Mesothelial cell of epicardium (in vitro differentiated cells): ENCODE data around the gene NEUROD2. TPM values are rescaled to one million over a fixed set of nuclear protein-coding genes. Genes with fewer than 3 reads are reported as not detected.

ENCODE experiments used
- DNase-seq, 2 experiments: peaks; one replicate each; pipeline ENCODE4 v3.0.0; 2021; ENCODE audit warnings: low spot score in 2 of 2; ENCODE audit not compliant: unreplicated experiment in 2 of 2
- H3K27ac Mint-ChIP-seq: 2 replicates; pipeline ENCODE4 v1.8.0; 2021; ENCODE audit warnings: mixed read lengths
- H3K27me3 Mint-ChIP-seq: 2 replicates; pipeline ENCODE4 v1.8.0; 2021; ENCODE audit warnings: low read depth, mixed read lengths
- H3K36me3 Mint-ChIP-seq: 2 replicates; pipeline ENCODE4 v1.8.0; 2021; ENCODE audit warnings: mixed read lengths
- H3K4me1 Mint-ChIP-seq: 2 replicates; pipeline ENCODE4 v1.8.0; 2021; ENCODE audit warnings: mixed read lengths
- H3K4me3 Mint-ChIP-seq: 2 replicates; pipeline ENCODE4 v1.8.0; 2021; ENCODE audit warnings: mild to moderate bottlenecking, moderate library complexity, mixed read lengths
- H3K9me3 Mint-ChIP-seq: 2 replicates; pipeline ENCODE4 v1.8.0; 2021; ENCODE audit warnings: mixed read lengths
- CTCF ChIP-seq: fragments of 200-600 bp; sonication (generic); IDR thresholded peaks from one replicate; pipeline ENCODE4 v1.5.0; 2021; ENCODE audit warnings: antibody characterized with exemption; ENCODE audit not compliant: unreplicated experiment
- total RNA-seq: library from RNA; stranded (reverse); gene quantifications from 3 replicates; pipeline ENCODE4 v1.2.1, GENCODE V29; 2021

The NEUROD2 gene
- total RNA-seq, 1 donor from 2014 or later, result not detected

- Mint-ChIP-seq H3K4me1 (no peaks in the 10 kb centered on the region), H3K4me3 (no peak overlapping the region), H3K36me3 (no peaks in the 10 kb centered on the region), H3K27ac (no peak overlapping the region), H3K9me3 (no peaks in the 10 kb centered on the region), H3K27me3 (peaks cover 91% of the 10 kb centered on the region)
- no peak for TF ChIP-seq CTCF
- DNase-seq, result no peak
Observed at GRCh38 chr17:39615434-39615833, 7.7 kb upstream of the NEUROD2 start.

- H3K4me1 Mint-ChIP-seq, result no peaks in the 10 kb centered on the region
- no peaks in the 10 kb centered on the region for H3K36me3 Mint-ChIP-seq
- no peak overlapping the region for H3K4me3 Mint-ChIP-seq
- peaks cover 92% of the 10 kb centered on the region for H3K27me3 Mint-ChIP-seq
- no peaks in the 10 kb centered on the region for H3K9me3 Mint-ChIP-seq
- no peak for DNase-seq
- H3K27ac Mint-ChIP-seq, result no peak overlapping the region
- no peak for TF ChIP-seq CTCF
Observed at GRCh38 chr17:39614545-39615157, 6.9 kb upstream of the NEUROD2 start.

- no peak overlapping the region for H3K27ac Mint-ChIP-seq
- H3K4me1 Mint-ChIP-seq, result peaks cover 4% of the 10 kb centered on the region
- H3K36me3 Mint-ChIP-seq, result no peaks in the 10 kb centered on the region
- H3K27me3 Mint-ChIP-seq, result peaks cover 93% of the 10 kb centered on the region
- no peak for TF ChIP-seq CTCF
- H3K9me3 Mint-ChIP-seq, result no peaks in the 10 kb centered on the region
- no peak for DNase-seq
- no peak overlapping the region for H3K4me3 Mint-ChIP-seq
Observed at GRCh38 chr17:39612935-39613464, 5.3 kb upstream of the NEUROD2 start.

GRCh38 chr17:39612291-39612894 lies 4.7 kb upstream of the NEUROD2 start:
- TF ChIP-seq CTCF, result no peak
- no peak for DNase-seq
- no peak overlapping the region for H3K27ac Mint-ChIP-seq
- H3K27me3 Mint-ChIP-seq, result peaks cover 96% of the 10 kb centered on the region
- no peaks in the 10 kb centered on the region for H3K9me3 Mint-ChIP-seq
- H3K4me3 Mint-ChIP-seq, result no peak overlapping the region
- no peaks in the 10 kb centered on the region for H3K36me3 Mint-ChIP-seq
- peaks cover 4% of the 10 kb centered on the region for H3K4me1 Mint-ChIP-seq

DNA sequence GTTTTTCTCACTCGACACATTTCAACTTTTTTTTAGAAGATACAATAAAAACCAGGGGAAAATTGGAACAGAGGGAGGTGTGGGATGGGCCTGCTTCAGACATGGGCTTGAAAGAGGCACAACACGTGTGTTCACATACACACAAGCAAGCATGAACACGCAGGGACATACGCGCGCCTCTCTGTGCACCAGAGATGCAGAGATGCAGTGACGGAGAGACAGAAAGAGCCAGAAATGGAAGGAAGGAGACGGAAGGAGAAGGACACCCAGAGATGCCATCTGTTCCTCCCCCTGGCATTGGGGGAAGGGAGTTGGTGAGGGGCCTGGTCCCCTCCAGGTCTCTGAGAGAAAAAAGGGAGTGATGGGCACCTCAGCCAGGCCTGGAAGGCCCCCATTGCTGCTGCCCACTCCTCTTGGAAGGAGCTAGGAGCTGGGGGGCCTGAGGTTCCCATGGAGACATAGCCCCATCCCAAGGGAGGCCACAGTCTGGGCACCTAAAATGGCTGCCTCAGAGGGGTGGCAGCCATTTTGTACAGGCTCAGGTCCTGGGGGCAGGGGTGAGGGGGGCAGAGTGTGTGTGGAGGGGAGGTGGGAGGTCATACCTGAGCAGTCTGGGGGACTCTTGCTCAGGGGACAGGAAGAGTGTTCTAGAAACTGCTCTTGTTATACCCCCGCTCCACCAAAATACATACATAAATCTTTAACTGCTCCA lies 3.8 kb upstream of the NEUROD2 start:
- Mint-ChIP-seq H3K4me1 (peaks cover 4% of the 10 kb centered on the region), H3K4me3 (no peak overlapping the region), H3K27ac (no peak overlapping the region), H3K9me3 (no peaks in the 10 kb centered on the region), H3K27me3 (peaks cover 95% of the 10 kb centered on the region), H3K36me3 (no peaks in the 10 kb centered on the region)
- DNase-seq, result no peak
- TF ChIP-seq CTCF, result no peak
